Kidney (tissue), 14 donors: ENCODE measurements around the gene WDR81. TPM values are rescaled to one million over a fixed set of nuclear protein-coding genes. Genes with fewer than 3 reads are reported as not detected.

Experiments used
- DNase-seq, 5 donors: peaks; one replicate each; pipeline ENCODE4 v3.0.0-alpha.2; 2013 to 2020
- FAIRE-seq: peaks from 2 replicates; lab custom pipeline; 2012; peaks lifted over from hg19 to GRCh38; lab: Jason Lieb, UNC
- H3K27ac ChIP-seq, 2 donors: one replicate each; pipeline ENCODE4 v1.7.0; 2013; ENCODE audit warnings: low read depth in 2 of 2, low read length in 2 of 2, inconsistent platforms in 1 of 2
- H3K27me3 ChIP-seq: one replicate; pipeline ENCODE4 v1.7.1; 2013; ENCODE audit warnings: low read length, inconsistent platforms; ENCODE audit not compliant: control insufficient read depth, insufficient read depth
- H3K36me3 ChIP-seq, 3 donors: one replicate each; pipeline versions ENCODE4 v1.7.0 to v1.7.1; 2013; ENCODE audit warnings: low read length in 3 of 3, control low read depth in 1 of 3, inconsistent platforms in 1 of 3; ENCODE audit not compliant: insufficient read depth in 3 of 3, control insufficient read depth in 2 of 3
- H3K4me1 ChIP-seq, 3 donors: one replicate each; pipeline versions ENCODE4 v1.7.0 to v1.7.1; 2013; ENCODE audit warnings: low read length in 3 of 3, inconsistent platforms in 1 of 3, low read depth in 1 of 3; ENCODE audit not compliant: control insufficient read depth in 2 of 3, insufficient read depth in 2 of 3
- H3K4me3 ChIP-seq, 3 donors: one replicate each; pipeline versions ENCODE4 v1.7.0 to v1.8.1; 2013; ENCODE audit warnings: low read length in 3 of 3, control low read depth in 1 of 3, inconsistent platforms in 1 of 3
- H3K9ac ChIP-seq, 3 donors: one replicate each; pipeline versions ENCODE4 v1.7.0 to v1.7.1; 2013; ENCODE audit warnings: low read length in 3 of 3, control low read depth in 1 of 3, inconsistent platforms in 1 of 3
- H3K9me3 ChIP-seq, 3 donors: one replicate each; pipeline versions ENCODE4 v1.7.0 to v1.7.1; 2013; ENCODE audit warnings: low read length in 3 of 3, control low read depth in 1 of 3, inconsistent platforms in 1 of 3; ENCODE audit not compliant: control insufficient read depth in 2 of 3, insufficient read depth in 1 of 3
- CTCF ChIP-seq: IDR thresholded peaks from 3 replicates; pipeline ENCODE4 v1.5.1; 2012; ENCODE audit warnings: mild to moderate bottlenecking, moderate library complexity, borderline replicate concordance; ENCODE audit not compliant: insufficient read depth; ENCODE audit errors: extremely low read depth
- intact Hi-C: fragments of 100-400 bp; cut with DNase I; formaldehyde crosslinking; loops from one replicate; pipeline ENCODE4 v1.11.1; 2022
- polyA plus RNA-seq: library from polyadenylated mRNA; stranded (reverse); fragments of 350-450 nt; fragmentation: Illumina TruSeq; extraction: RNeasy Lipid Tissue Mini Kit (QIAGEN cat#74804); gene quantifications from one replicate; pipeline ENCODE4 v1.2.3, GENCODE V29; 2014; ENCODE audit warnings: low read depth, low replicate concordance; ENCODE audit not compliant: insufficient read depth
- total RNA-seq: library from RNA; stranded (reverse); fragmentation: NEBNext Ultra II Directional; extraction: Animal tissue kit (Norgen Biotek cat#: 25700); gene quantifications from one replicate; pipeline ENCODE4 v1.2.1, GENCODE V29; 2021
- donor health status: control.
- donor health status: control.
- donor health status: control.
- donor health status: control.
- donor health status: control.
- donor health status: DM: yes; HTN: yes; CAD: no.
- donor health status: Normal renal cell carcinoma (clear cell type).

The WDR81 gene
- total and polyA plus RNA-seq, 2 donors from 2014 or later = 16.1 to 28.5 TPM

GRCh38 chr17:1774390-1775176, 50.1 kb downstream of the WDR81 start:
- FAIRE-seq (no peak), DNase-seq (no peak)
- peaks cover 0 to 2% (median 0%) of the 10 kb centered on the region in 3 donors for H3K36me3 ChIP-seq
- no peak overlapping the region for H3K27ac ChIP-seq
- intact Hi-C loops = loop anchor here (10.0 kb wide), 1 partner anchor 50 kb away; the partner anchor contains the start of gene WDR81
- H3K27me3 ChIP-seq = no peaks in the 10 kb centered on the region
- no peak overlapping the region for H3K4me3 ChIP-seq
- H3K9me3 ChIP-seq = no peaks in the 10 kb centered on the region
- no peaks in the 10 kb centered on the region for H3K4me1 ChIP-seq
- H3K9ac ChIP-seq = no peak overlapping the region
- TF ChIP-seq CTCF = no peak

GRCh38 chr17:1776328-1776727, 51.8 kb downstream of the WDR81 start:
- H3K27me3 ChIP-seq = no peaks in the 10 kb centered on the region
- no peaks in the 10 kb centered on the region for H3K4me1 ChIP-seq
- no peaks in the 10 kb centered on the region for H3K9me3 ChIP-seq
- H3K9ac ChIP-seq = no peak overlapping the region
- no peak for TF ChIP-seq CTCF
- intact Hi-C loops = loop anchor here (10.0 kb wide), 1 partner anchor 52 kb away; the partner anchor contains the start of gene WDR81
- H3K36me3 ChIP-seq = peaks cover 0 to 3% (median 2%) of the 10 kb centered on the region in 3 donors
- DNase-seq (no peak), FAIRE-seq (no peak)
- H3K27ac ChIP-seq = no peak overlapping the region
- no peak overlapping the region for H3K4me3 ChIP-seq

GRCh38 chr17:1776857-1777256, 52.4 kb downstream of the WDR81 start:
- intact Hi-C loops = loop anchor here (10.0 kb wide), 1 partner anchor 52 kb away; the partner anchor contains the start of gene WDR81
- H3K27ac ChIP-seq = no peak overlapping the region

More at GRCh38 chr17:1776857-1777256, 52.4 kb downstream of the WDR81 start:
- no peaks in the 10 kb centered on the region for H3K9me3 ChIP-seq
- no peak for TF ChIP-seq CTCF
- peaks cover 0 to 1% (median 0%) of the 10 kb centered on the region in 3 donors for H3K4me1 ChIP-seq
- DNase-seq (no peak), FAIRE-seq (no peak)
- H3K36me3 ChIP-seq = peaks cover 0 to 5% (median 2%) of the 10 kb centered on the region in 3 donors
- H3K4me3 ChIP-seq = no peak overlapping the region
- H3K27me3 ChIP-seq = no peaks in the 10 kb centered on the region
- H3K9ac ChIP-seq = no peak overlapping the region
